ENCODE results near the gene TMEM183A. TPM values are rescaled to one million over a fixed set of nuclear protein-coding genes. Genes with fewer than 3 reads are reported as not detected.

The TMEM183A gene
- total RNA-seq, 2 donors from 2014 or later, result 80.2 to 88.2 TPM

- no peaks in the 10 kb centered on the region for H3K9me3 ChIP-seq
- intact Hi-C loops (cut with DNase I), result no loop called here
- no peaks in the 10 kb centered on the region for H3K4me1 ChIP-seq (replicated peaks)
- no peak overlapping the region for H3K4me3 ChIP-seq
- WGBS, result 67% methylated on average over 9 of the region's 10 CpGs
- TF ChIP-seq POLR2A (IDR thresholded peaks at IDR 0.05), result no peak
- TF ChIP-seq CTCF (IDR thresholded peaks at IDR 0.05), result no peak
- no peak for TF ChIP-seq POLR2AphosphoS5 (IDR thresholded peaks at IDR 0.05)
- no peak overlapping the region for H3K27ac ChIP-seq
- no peaks in the 10 kb centered on the region for H3K36me3 ChIP-seq
- DNase-seq (ENCODE audit: low spot score), result no peak
- H3K27me3 ChIP-seq (replicated peaks; ENCODE audit: insufficient read depth), result no peaks in the 10 kb centered on the region
Measured at GRCh38 chr1:203057911-203058675, 50.9 kb downstream of the TMEM183A start.

- WGBS, result 70% methylated on average over 1 of the region's 1 CpG
- H3K9me3 ChIP-seq, result no peaks in the 10 kb centered on the region
- no peaks in the 10 kb centered on the region for H3K4me1 ChIP-seq (replicated peaks)
Measured at GRCh38 chr1:203058676-203058935, 51.4 kb downstream of the TMEM183A start.

GRCh38 chr1:203059485-203059884, 52.3 kb downstream of the TMEM183A start:
- H3K36me3 ChIP-seq, result no peaks in the 10 kb centered on the region
- no peaks in the 10 kb centered on the region for H3K4me1 ChIP-seq (replicated peaks)
- intact Hi-C loops (cut with DNase I), result no loop called here
- H3K4me3 ChIP-seq, result no peak overlapping the region
- no peak for DNase-seq (ENCODE audit: low spot score)
- no peak for TF ChIP-seq POLR2A (IDR thresholded peaks at IDR 0.05)
- no peak for TF ChIP-seq CTCF (IDR thresholded peaks at IDR 0.05)
- no peak for TF ChIP-seq POLR2AphosphoS5 (IDR thresholded peaks at IDR 0.05)
- H3K9me3 ChIP-seq, result no peaks in the 10 kb centered on the region
- H3K27ac ChIP-seq, result no peak overlapping the region
- WGBS, result 92% methylated on average over 2 of the region's 2 CpGs
- H3K27me3 ChIP-seq (replicated peaks; ENCODE audit: insufficient read depth), result no peaks in the 10 kb centered on the region

More at GRCh38 chr1:203058676-203058935, 51.4 kb downstream of the TMEM183A start:
- TF ChIP-seq CTCF (IDR thresholded peaks at IDR 0.05), result no peak
- TF ChIP-seq POLR2A (IDR thresholded peaks at IDR 0.05), result no peak
- no peak for TF ChIP-seq POLR2AphosphoS5 (IDR thresholded peaks at IDR 0.05)
- intact Hi-C loops (cut with DNase I), result no loop called here
- Histone ChIP-seq H3K27ac (no peak overlapping the region), H3K36me3 (no peaks in the 10 kb centered on the region), H3K4me3 (no peak overlapping the region), H3K27me3 (replicated peaks; ENCODE audit: insufficient read depth) (no peaks in the 10 kb centered on the region)
- DNase-seq (ENCODE audit: low spot score), result no peak

GRCh38 chr1:203060115-203060514, 52.9 kb downstream of the TMEM183A start:
- Histone ChIP-seq H3K4me1 (replicated peaks) (no peaks in the 10 kb centered on the region), H3K27ac (no peak overlapping the region), H3K4me3 (no peak overlapping the region), H3K27me3 (replicated peaks; ENCODE audit: insufficient read depth) (no peaks in the 10 kb centered on the region), H3K36me3 (no peaks in the 10 kb centered on the region), H3K9me3 (no peaks in the 10 kb centered on the region)
- 94% methylated on average over 11 of the region's 11 CpGs for WGBS
- no peak for TF ChIP-seq CTCF (IDR thresholded peaks at IDR 0.05)
- TF ChIP-seq POLR2AphosphoS5 (IDR thresholded peaks at IDR 0.05), result no peak
- TF ChIP-seq POLR2A (IDR thresholded peaks at IDR 0.05), result no peak
- intact Hi-C loops (cut with DNase I), result no loop called here
- no peak for DNase-seq (ENCODE audit: low spot score)

- DNase-seq (ENCODE audit: low spot score), result no peak
- Histone ChIP-seq H3K9me3 (no peaks in the 10 kb centered on the region), H3K27me3 (replicated peaks; ENCODE audit: insufficient read depth) (no peaks in the 10 kb centered on the region), H3K4me3 (no peak overlapping the region), H3K36me3 (no peaks in the 10 kb centered on the region), H3K4me1 (replicated peaks) (no peaks in the 10 kb centered on the region), H3K27ac (no peak overlapping the region)
- intact Hi-C loops (cut with DNase I), result no loop called here
- TF ChIP-seq CTCF (IDR thresholded peaks at IDR 0.05), result no peak
- no peak for TF ChIP-seq POLR2A (IDR thresholded peaks at IDR 0.05)
- TF ChIP-seq POLR2AphosphoS5 (IDR thresholded peaks at IDR 0.05), result no peak
- 86% methylated on average over 8 of the region's 8 CpGs for WGBS
Measured at GRCh38 chr1:203063287-203063686, 56.1 kb downstream of the TMEM183A start.

Measured in prostate gland (tissue), 2 donors.